ENCODE measurements around the gene CACNA1D.

Gene CACNA1D

DNA sequence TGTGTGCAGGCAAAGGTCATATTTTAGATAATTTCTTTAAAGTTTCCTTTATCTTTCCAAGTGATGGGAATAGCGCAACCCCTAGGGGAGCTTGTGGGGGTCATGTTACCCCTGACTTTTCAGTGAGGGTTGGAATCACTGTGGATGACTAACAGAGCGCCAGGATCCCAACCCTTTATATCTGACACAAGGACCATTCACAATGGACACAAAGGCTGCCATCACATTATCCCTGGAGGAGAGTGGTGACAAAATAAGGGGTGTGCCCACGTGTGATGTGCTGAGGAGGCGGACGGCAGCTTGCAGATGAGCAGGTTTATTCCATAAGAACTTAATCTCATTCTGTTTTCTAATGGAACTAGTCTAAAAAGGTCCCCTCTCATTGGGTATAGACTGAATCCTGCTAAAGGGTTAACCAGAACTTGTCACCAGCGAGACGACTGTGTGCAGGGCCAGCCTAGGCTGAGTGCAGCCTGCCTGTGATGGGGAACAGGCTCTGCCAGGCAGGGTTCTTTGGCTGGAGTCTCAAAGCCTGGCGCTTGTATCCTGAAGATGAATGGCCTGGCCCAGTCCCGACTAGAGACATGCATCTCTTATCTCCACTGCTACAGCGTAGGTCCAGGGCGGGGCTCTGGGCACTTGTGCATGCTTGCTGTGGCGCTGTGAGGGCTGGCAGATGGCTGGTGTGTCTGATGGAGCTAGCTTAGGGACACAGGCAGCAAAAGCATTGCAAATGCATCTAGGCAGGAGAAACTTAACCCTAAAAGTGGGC, 301.6 kb downstream of the CACNA1D start:
- intact Hi-C loops (cut with DNase I): no loop called here
- DNase-seq: peak; percentile 40 to 96 (median 70)

DNA sequence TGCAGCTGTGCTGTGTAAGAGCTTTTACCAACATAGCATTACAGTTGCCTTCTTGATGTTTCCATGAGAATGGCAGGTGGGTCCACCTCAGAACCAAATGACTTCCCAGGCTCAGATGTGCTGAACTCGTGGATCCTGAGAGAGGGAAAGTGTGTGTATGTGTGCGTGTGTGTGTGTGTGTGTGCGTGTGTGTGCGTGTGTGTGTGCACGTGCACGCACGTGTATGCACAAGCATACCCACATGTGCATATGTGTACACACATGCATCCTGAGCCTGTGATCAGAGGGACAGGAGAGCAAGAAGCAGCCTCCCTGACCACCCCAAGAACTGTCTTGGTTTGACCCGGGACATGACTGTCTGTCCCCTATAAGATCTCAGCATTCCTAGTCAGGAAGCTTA, 303.7 kb downstream of the CACNA1D start:
- intact Hi-C loops (cut with DNase I): no loop called here
- peak in 2 of 10 donors; percentile 18 to 31 for DNase-seq

DNA sequence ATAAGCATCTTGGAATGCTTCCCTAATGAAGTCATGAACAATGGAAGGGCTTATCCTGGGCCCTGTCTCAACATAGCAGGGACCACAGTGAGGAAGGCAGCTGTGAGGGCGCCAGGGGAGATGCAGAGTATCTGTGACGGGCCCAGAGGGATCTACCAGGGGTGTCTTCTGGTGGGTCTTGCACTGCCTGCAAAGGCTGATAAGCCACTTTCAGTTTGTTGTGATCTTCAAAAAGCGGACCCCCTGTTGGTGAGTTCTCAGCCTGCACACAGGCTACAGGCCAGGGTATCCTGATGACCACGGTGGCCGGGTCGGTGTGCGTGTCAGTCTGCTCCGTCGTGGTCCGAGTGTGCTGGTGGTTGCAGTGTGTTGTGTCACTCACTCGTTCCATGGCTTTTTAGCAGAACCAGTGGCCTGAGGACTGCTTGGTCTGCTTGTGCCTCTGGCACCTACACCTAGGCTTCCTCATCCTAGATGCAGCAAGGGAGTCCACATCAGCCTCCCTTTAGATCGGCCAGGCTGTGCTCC, 305.0 kb downstream of the CACNA1D start:
- intact Hi-C loops (cut with DNase I): no loop called here

DNA sequence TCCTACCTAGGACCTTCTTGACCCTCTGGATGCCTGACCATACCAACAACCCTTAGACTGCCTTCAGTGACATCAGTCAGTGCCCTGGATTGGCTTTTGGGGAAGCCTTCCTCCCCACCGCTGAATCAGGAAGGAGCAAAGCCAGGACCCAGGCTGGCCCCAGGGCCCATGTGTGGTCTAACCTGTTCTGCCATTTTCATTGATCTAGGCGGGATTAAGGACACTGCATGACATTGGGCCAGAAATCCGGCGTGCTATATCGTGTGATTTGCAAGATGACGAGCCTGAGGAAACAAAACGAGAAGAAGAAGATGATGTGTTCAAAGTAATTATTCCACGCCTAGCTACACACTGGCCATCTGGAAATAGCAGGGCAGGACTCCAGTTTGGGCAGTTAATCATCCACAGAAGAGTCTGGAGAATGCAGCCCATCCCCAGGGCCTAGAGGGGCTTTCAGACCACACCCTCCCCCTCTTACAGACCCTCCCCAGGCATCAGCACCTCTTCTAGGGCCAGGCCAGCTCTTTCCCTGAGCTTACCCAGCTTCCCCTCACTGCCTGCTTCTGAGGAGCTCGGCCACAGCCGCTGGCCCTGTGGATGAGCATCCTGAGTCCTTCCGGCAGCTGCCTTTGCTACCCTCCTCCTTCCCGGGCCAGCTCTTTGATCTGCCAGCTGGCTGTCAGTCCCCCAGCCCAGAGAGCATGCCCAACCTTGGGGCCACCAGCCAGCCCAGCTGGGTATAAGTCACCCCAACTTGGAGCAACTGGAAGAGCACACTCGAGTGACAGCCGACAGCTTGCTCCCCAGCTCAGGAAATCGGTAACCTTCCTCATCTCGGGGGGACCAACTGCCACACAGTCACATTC, 305.9 kb downstream of the CACNA1D start:
- intact Hi-C loops (cut with DNase I): no loop called here
- peak in 2 of 10 donors; percentile 66 to 77 for DNase-seq

More for the DNA sequence above, 305.0 kb downstream of the CACNA1D start:
- peak in 2 of 10 donors; percentile 48 to 59 for DNase-seq

DNA sequence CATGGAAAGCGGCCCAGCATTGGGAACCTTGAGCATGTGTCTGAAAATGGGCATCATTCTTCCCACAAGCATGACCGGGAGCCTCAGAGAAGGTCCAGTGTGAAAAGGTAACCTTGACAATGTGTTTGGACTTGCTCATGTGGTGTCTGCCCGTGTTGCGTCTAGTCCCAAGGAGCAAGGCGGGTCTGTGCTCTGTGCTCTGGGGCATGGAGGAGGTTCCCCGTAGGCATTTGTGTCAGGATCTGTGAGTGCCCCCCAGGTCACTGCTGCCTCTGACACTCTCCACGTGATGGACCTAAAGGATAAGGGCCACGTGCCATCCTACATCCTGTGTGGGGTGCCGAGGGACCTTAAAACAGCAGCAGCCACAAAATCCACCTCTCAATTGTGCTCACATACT, 306.9 kb downstream of the CACNA1D start:
- peak in 2 of 10 donors; percentile 56 to 68 for DNase-seq
- intact Hi-C loops (cut with DNase I): no loop called here

DNA sequence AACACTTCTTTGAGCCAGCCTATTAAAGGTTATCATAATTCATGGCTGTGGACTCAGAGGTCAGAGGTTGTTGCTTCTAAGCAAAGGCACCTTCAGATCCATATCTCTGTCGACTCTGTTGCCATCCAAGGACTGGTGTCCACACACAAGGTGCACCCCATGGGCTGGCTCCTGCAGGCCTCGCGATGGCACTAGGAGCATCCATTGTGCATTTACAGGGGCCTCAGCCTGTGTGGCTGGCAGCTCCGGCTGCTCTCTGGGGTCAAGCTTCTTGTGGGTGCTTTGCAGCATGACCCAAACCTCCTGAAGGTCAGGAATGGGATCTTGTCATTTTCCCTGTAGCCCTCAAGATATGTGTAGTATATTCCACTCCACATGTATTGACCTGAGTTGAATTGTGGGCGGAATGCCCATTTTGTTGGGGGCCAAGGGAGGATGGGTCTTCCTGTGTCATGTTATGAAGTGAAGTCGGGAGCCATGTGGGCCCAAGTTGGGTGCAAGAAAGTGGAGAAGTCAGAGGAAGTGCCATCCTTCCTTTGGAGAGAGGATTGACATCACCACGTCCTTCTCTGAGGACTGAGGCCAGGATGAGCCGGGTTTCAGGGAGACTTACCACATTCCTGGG, 308.0 kb downstream of the CACNA1D start:
- peak in 3 of 10 donors; percentile 41 to 68 (median 48) for DNase-seq
- intact Hi-C loops (cut with DNase I): no loop called here

DNA sequence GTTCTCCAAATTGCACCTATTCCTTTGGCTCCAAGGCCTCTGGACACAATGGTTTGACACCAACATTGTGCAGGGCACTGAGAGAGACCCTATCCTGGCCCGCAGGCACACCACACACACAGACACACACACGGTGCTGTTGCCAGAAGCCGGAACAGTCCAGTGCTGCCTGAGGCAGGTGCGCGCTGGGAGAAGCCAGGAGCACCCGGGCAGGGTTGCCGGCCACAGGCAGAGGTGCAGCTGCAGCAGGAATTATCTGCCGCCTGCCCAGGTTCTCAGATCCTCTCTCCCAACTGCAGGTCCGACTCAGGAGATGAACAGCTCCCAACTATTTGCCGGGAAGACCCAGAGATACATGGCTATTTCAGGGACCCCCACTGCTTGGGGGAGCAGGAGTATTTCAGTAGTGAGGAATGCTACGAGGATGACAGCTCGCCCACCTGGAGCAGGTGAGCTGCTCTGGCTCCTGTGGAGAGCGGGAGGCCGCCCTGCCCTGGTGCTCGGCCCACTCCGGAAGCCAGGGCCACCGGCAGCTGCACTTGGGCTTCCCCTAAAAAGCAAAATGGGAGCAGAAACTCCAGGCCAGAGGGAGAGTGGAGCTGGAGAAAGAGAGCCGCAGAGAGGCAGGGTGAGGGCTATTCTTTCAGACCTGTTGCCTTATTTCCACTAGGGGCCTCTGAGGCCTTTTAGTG, 308.9 kb downstream of the CACNA1D start:
- peak in 2 of 10 donors; percentile 52 to 55 for DNase-seq
- intact Hi-C loops (cut with DNase I): no loop called here

DNA sequence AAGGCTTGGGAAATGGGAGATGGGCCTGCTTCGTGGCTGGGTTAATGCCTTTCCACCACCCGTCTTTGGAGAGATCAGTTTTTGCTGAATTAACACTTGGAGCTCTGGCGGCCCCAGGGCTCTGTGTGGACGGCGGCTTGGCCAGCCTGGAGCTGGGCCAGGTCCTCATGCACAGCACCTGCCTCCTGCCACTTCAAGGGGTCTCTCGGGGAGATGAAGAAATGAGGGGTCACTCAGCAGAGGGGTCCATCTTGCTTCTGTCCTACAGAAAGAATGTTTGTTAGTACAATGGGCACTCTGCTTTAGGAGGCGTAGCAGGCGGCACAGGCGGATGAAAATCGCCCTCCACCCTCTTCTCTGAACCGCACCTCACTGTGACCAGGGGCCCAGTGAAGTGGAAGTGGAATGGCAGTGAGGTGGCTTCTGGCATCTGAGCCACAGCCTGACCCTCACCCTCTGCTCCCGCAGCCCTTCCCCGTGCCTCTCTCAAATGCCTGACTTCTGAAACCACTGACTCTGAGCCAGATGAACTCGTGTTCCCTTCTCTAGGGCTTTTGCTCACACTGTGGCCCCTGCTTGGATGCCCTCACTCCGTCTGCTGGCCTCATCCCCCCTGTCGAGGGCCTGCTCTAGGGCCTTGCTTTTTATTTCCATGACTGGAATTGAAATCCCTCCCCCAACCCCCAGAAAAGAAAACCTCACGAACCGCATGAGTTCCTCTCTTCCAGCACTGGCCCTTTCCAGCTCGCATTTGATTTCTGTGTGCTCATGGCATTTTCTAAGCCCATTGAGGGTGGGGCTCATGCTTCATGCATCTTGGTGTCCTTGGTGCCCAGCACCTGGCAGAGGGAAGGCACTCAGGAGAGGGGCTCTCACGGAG, 309.6 kb downstream of the CACNA1D start:
- DNase-seq: peak in 2 of 10 donors; percentile 54 to 61
- intact Hi-C loops (cut with DNase I): no loop called here

DNA sequence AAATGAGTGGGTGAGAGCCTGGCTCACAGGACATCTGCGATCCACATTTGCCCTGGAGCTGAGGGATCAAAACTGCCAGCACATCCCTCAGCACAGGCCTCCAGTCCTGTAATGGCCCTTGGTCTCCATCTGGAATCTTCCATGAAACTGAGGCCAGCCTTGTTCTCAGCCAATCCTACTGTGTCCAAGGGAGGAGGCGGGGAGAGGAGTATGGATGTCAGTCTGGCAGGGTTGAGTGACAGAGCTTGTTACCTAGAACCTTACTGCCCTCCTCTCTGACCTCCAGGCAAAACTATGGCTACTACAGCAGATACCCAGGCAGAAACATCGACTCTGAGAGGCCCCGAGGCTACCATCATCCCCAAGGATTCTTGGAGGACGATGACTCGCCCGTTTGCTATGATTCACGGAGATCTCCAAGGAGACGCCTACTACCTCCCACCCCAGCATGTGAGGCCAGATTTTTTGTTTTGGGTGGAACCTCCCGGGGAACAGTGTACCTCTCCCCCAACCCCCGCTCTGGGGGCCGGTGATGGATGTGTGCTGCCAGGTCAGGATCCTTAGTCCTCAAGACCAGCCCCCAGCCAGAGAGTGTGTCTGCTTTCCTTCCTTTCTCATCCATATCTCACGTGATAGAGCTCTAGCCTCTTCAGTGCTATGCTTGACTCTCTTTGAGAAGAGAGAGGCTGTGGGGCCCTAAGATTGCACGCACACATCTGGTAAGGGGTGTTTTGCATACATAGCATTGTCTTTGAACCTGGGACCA, 310.5 kb downstream of the CACNA1D start:
- peak in 4 of 10 donors; percentile 37 to 83 (median 81) for DNase-seq
- intact Hi-C loops (cut with DNase I): no loop called here

DNA sequence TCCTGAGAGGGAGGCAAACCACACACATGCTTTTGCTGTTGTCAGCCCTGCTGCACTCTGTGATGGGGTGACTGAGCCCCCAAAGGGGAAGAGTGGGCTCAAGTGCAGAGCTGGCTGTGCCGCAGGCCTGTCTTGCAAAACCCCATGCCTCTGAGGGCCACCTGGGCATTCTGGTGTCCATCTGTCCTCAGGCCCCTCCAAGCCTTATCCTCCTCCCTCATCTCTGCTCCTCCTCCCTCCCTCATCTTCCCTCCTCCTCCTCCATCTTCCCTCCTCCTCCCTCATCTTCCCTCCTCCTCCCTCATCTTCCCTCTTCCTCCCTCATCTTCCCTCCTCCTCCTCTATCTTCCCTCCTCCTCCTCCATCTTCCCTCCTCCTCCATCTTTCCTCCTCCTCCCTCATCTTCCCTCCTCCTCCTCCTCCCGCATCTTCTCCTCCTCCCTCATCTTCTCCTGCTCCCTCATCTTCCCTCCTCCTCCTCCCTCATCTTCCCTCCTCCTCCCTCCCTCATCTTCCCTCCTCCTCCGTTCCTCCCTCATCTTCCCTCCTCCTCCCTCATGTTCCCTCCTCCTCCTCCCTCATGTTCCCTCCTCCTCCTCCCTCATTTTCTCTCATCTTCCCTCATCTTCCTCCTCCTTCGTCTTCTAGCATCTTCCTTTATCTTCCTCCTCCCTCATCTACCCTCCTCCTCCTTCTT, 311.2 kb downstream of the CACNA1D start:
- DNase-seq: peak in 2 of 10 donors; percentile 51 to 80
- intact Hi-C loops (cut with DNase I): no loop called here

DNA sequence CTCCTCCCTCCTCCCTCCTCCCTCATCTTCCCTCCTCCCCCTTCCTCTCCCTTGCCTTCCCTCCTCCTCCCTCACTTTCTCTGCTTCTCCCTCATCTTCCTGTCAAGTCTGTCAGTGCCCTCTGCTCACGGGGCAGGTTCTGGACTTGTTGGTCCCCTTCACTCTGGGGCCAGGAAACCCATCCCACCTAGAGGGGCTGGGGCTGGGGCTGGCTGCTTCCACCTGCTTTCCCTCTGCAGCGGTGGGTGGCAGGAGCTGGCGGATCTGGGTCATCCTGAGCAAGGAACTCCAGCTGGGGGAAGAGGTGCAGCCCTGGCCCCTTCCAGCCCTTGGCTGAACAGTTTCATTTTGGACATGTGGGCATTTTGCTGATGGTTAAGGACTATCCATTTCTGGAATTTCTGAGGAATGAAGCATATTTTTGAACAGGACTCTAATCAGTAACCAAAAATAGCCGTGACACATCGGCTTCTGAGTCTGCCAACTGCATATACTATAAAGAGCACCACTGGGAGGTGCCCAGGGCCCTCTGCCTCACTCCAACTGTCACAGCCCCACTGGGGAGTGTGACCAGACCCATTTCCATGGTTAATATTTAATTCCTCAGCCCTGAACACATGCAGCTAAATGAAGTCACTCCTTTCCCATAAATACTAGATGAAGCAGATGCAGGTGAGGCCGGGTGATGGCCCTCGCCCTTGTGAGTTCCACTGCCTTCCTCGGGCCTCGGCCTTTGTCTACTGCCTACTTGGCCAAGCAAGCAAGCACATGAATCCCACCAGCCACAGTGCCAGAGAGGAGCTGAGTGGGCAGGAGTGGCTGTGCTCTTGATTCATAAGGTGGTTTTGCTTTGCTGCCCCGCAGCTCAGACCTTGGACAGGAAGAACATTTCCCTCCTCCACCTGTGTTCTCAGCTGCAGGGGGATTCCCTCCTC, 312.0 kb downstream of the CACNA1D start:
- intact Hi-C loops (cut with DNase I): no loop called here
- DNase-seq: peak in 5 of 10 donors; percentile 41 to 90 (median 86)

DNA sequence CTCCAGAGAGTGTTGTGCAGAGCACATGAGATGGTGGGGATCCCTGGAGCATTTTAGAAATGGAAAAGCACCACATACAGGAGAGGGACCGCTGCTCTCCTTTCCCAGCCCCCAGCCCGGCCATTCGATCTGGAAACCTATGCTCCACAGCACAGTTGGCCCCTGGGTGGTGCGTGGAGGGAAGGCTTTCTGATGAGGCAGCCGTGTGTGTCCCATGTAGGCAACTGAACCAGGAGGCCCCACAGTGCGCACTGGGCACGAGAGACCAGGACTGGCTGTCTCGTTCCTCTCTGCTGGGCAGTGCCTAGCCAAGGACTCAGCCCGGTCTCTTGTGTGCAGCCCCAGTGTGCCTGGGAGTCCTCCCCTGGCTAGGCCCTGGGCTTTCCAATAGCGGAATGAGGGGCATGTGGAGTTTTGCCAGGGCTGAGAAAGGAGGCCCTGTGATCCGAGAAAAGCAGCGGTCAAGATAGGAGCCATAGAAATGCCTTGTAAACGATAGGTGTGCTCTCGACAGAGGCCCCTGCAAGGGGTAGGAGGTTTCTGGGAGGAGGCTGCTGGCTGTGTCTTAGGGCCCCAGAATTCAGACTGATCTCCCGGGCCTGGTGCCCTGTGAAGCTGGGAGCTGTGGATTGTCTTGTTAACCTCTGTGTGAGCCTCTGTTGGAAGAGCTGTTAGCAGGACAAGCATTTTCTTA, 312.9 kb downstream of the CACNA1D start:
- peak in 2 of 10 donors; percentile 81 for DNase-seq
- intact Hi-C loops (cut with DNase I): no loop called here

DNA sequence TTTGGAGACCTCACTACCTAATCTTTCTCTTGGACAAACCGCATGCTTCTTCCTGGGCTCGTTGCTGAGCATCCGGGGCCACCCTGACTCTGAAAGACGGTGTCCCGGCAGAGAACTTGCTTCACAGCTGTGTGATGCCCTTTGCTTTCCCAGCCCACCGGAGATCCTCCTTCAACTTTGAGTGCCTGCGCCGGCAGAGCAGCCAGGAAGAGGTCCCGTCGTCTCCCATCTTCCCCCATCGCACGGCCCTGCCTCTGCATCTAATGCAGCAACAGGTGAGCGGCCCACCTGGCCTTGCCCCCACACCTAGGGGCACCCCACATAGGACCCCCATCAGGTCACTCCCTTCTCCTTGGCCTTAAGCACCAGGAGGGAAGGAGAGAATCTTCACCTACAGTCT, 314.1 kb downstream of the CACNA1D start:
- peak in 2 of 10 donors; percentile 41 to 55 for DNase-seq
- intact Hi-C loops (cut with DNase I): no loop called here

DNA sequence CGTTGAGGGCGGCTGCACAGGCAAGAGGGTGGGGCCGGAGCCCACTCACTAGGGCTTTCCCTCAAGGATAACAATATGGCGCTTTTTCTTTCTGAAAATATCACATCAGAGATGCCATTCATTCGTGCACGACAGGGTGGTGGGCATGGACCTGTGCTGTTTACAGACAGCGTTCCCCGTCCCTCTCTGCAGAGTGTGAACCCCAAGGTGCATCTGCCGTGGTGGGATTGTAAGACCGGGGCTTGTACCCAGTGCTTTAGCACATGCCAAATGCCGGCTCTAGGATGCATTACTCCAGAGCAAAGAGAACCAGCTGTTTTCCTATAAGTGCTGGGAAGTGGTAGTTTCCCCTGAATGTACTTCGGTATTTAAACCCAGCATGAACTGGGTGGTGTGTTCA, 314.9 kb downstream of the CACNA1D start:
- intact Hi-C loops (cut with DNase I): no loop called here
- peak in 1 of 10 donors; percentile 51 for DNase-seq

DNA sequence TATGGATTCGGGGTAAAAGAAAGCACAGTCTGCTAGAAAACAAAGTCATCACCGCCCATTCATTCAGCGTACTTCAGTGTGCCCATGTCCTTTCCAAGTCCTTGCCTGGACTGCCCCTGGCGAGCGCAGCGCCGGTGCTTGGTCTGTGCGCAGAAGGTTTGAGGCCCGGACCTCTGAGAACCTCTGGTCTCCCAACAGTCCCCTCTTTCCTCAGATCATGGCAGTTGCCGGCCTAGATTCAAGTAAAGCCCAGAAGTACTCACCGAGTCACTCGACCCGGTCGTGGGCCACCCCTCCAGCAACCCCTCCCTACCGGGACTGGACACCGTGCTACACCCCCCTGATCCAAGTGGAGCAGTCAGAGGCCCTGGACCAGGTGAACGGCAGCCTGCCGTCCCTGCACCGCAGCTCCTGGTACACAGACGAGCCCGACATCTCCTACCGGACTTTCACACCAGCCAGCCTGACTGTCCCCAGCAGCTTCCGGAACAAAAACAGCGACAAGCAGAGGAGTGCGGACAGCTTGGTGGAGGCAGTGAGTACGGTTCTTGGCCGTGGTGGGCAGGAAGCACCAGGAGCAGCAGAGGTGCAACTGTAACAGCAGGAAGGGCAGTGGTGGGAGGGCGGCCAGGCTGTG, 315.5 kb downstream of the CACNA1D start:
- intact Hi-C loops (cut with DNase I): no loop called here
- peak in 2 of 10 donors; percentile 81 to 85 for DNase-seq

Measured in posterior cingulate gyrus (tissue), 11 donors.